GM12874 (cell line): ENCODE data around the gene MAF.

ENCODE experiments used
- CTCF ChIP-seq: IDR thresholded peaks from 2 replicates; pipeline ENCODE4 v1.5.1; 2011; ENCODE audit warnings: low read depth, mild to moderate bottlenecking, control low read depth, low read length, moderate library complexity; ENCODE audit not compliant: insufficient read depth

MAF gene

DNA sequence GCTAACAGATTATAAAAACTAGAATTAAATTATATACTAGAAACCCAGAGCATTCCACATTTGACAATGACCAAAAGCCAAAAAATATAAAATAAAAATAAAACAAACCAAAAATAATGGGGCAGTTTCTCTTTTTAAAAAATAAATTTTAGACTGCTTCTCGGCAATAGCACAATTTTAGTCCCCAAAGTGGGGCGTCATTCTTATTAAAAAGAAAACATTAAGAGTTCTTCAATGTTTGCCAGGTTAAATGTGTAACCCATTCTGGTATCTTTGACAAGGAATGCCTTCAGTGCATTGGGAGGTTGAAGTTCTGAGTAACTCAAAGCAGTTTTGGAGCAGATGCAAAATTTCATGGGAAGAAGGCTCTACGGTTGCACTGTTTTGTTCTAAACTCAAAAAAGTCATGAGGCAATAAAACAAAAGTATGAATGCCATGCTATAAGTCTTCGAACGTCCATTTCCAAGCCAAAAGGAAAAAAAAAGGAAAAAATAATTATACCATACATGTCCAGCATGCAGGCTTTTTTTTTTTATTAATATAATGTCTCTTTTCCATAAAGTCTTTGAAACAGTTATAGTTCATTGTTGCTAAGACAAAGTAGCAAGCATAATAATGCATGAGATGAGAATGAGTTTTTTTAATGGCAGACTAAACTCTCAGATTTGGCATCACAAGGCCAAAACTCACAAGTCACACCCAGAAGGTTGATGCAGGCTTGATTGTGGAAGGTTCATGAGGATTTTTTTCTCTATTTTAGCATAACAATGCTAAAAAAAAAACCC is 3.1 kb downstream of the MAF start:
- no peak for TF ChIP-seq CTCF

DNA sequence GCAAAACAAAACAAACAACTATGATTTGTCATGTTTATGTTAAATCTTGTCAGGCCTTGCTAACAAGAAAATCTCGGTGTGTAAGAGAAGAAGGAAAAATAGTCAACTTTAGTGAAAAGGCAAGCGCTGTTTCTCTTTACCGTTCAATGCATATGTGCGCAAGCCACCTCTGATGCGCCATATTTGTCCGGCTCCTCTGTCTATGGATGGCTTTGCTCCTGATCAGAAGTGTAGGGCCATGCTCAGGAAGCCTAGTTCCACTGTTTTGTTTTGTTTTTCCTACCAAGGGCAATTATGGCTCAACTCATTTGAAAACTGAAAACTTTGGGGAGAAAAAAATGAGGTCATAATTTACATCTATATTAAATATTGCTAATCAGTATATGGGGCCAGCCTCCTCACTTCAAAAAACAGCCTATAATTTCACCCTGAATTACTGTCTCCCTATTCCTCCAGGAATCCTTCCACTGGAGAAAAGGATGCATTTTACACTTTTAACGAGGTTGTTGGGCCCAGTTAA is 4.5 kb downstream of the MAF start:
- TF ChIP-seq CTCF: no peak

- no peak for TF ChIP-seq CTCF
Measured at GRCh38 chr16:79595231-79595641, 5.3 kb downstream of the MAF start.

DNA sequence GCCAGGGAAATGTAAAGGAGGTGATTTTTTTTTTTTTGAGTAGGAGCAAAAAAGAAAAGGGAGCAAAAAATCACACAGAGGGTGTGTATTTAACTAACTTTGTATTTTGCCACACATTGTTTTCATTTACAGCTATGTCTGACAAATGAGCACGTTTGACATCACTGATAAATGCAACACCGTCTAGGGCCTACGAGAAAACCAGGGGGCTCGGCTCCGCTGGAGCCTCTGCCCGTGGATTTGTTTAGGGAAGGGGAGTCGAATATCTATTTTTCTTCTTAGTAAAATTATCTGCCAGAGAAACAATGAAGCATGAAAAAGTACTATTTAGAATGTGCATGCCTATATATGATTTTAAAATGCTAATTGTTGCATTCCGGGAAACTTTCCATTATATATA is 6.8 kb downstream of the MAF start:
- no peak for TF ChIP-seq CTCF

GRCh38 chr16:79593074-79593531 is 7.4 kb downstream of the MAF start:
- TF ChIP-seq CTCF: no peak

DNA sequence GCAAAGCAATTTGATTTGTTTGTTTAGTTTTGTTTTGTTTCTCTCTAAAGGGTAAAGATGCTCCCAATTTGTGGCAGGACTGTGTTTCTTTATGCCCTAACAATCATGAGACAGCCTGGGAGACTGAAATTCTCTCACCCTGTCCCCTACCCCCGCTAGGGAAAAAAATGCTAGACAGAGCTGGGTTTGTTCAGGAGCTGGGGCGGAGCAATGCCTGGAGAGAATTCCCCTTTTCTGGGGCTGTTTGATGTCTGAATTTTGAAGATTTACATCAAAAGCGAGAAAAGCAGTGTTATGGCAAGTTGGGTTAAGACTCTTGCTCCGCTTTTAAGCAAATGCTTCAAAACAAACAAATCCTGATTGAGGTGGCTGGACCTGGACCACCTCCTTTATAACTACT is 8.4 kb downstream of the MAF start:
- no peak for TF ChIP-seq CTCF

GRCh38 chr16:79589601-79590102 is 10.9 kb downstream of the MAF start:
- no peak for TF ChIP-seq CTCF
